DND-41 (cell line): Measurements from ENCODE around the gene COX7B2.

Experiments
- EZH2 ChIP-seq: IDR thresholded peaks from 3 replicates; pipeline ENCODE4 v1.6.1; 2012; ENCODE audit warnings: borderline replicate concordance, low read depth, mild to moderate bottlenecking, moderate library complexity, low read length, inconsistent platforms; ENCODE audit not compliant: severe bottlenecking
- TF ChIP-seq, protein P1 (sequence below): IDR thresholded peaks from 2 replicates; pipeline ENCODE4 v1.5.1; 2012; ENCODE audit warnings: borderline replicate concordance, low read length, moderate library complexity, mild to moderate bottlenecking; ENCODE audit not compliant: poor library complexity, severe bottlenecking; ENCODE audit errors: extremely low read depth

DNA sequence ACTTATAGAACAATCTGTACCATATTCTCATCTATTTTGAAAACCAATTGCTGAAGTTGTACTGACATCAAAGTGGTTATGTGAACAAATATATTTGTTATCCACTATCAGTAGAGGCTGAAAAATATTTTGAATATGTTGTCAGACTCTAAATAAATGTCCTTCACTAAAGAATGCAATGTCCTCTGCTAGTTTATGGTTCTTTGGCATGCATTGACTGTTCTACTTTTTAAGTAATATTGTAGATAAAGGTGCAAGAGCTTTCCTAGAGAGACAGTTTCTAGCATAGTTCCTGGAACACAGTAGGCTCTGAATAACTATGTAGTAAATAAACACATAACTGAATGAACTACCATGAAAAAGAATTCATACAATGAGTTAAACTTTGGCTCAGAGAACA, 18.2 kb upstream of the COX7B2 start:
- TF ChIP-seq EZH2 = no peak
- TF ChIP-seq, protein P1, sequence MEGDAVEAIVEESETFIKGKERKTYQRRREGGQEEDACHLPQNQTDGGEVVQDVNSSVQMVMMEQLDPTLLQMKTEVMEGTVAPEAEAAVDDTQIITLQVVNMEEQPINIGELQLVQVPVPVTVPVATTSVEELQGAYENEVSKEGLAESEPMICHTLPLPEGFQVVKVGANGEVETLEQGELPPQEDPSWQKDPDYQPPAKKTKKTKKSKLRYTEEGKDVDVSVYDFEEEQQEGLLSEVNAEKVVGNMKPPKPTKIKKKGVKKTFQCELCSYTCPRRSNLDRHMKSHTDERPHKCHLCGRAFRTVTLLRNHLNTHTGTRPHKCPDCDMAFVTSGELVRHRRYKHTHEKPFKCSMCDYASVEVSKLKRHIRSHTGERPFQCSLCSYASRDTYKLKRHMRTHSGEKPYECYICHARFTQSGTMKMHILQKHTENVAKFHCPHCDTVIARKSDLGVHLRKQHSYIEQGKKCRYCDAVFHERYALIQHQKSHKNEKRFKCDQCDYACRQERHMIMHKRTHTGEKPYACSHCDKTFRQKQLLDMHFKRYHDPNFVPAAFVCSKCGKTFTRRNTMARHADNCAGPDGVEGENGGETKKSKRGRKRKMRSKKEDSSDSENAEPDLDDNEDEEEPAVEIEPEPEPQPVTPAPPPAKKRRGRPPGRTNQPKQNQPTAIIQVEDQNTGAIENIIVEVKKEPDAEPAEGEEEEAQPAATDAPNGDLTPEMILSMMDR = no peak
